ENCODE data around the gene RBMXL3. TPM values are rescaled to one million over a fixed set of nuclear protein-coding genes. Genes with fewer than 3 reads are reported as not detected.

RBMXL3 gene
- total RNA-seq, 1 donor from 2014 or later = not detected

DNA sequence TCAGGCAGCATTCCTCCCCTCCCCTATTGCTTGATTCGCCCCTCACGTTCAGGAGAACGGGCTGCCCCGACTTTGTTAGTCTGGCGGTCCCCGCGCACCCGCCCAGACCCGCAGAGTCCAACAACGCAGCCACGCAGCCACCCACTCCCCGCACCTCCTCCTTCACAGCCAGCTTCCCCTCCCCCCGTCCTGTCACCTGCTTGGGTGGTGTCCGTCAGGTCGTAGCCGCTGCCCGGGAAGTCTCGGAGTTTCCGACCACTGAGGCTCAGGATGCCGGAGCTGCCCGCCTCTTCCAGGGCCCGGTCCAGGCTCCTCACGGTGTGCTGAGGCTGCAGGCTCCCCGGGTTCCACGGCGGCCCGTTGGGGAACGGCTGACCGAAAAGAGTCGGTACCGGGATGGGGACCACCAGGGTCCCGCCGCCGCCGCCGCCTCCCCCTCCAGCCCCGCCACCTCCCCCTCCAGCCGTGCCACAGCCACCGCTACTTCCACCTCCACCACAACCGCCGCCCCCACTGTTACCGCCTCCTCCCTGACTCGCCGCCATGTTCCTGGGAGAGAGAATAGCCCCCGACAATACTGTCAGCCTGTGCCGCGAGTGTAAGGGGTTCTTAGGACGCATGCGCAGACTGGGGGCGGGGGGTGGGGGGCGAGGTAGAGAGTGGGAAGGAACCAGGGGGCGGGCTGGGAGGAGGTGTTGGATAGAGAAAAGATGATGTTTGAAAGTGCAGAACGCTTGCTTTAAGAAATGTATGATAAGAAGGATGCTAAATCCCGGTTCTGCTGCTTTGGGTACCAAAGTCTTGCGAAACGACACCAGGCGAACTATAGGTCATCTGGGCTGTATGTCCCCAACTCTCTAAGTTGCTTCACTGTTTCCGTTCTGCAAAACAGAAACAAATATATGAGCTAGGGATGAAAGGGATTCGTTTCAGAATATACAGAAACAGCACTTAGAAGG lies 44.6 kb downstream of the RBMXL3 start, which contains the start of gene LRCH2:
TSS of gene LRCH2 (minus strand) at position 600 of the 959 bp plus-strand sequence. CDS start at position 545, 55 bp downstream.
- peak; percentile 59 for DNase-seq

DNA sequence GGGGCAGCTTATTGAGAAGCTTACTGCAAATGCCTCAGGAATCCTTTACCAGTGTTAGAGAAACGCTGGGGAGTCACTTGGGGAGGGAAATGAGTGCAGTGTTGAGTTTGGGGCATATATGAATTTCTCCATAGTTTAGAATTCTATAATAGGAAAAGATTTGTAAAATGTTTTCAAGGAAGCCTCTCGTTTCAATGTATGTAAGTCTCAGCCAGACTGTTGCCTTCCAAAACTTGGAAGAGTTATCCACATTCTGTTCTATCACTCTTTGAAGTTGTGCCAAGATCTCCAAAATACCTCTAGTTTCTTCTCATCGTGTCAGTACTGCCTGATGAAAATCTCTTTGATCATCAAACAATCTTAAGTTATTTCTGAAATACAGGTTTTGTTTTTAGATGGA lies 45.3 kb downstream of the RBMXL3 start:
- no peak for DNase-seq

GRCh38 chrX:115236560-115236959 lies 47.4 kb downstream of the RBMXL3 start:
- no peak for DNase-seq

- DNase-seq = no peak
Measured at GRCh38 chrX:115237056-115237455, 47.8 kb downstream of the RBMXL3 start.

Other genes starting within 250 kb of the RBMXL3 start
- gene IL13RA2, start 171.8 kb upstream of the RBMXL3 start, total RNA-seq = 0.23 and 0.34 TPM in 2 replicates
- 9.2 and 12.6 TPM in 2 replicates for gene LRCH2, start 44.7 kb downstream of the RBMXL3 start, total RNA-seq
- not detected in 2 replicates for gene LUZP4, start 100.3 kb downstream of the RBMXL3 start, total RNA-seq

Measured in dermis blood vessel endothelial cell (primary cell).